ENCODE data around the gene MCAT.
"Not testable (repeated sequence)": the region's sequence is repeated elsewhere in the genome, so short reads cannot be mapped to it uniquely, and the experiment has no call there.

MCAT gene

GRCh38 chr22:43151251-43152002 is 8.2 kb upstream of the MCAT start, which contains the start of gene TSPO:
Gene TSPO, plus strand, starts transcription at chr22:43151559. Its CDS starts 7,680 bp downstream, at chr22:43159239.
- H3K36me3 ChIP-seq (ENCODE audit: control insufficient read depth, insufficient read depth, low read length): no peaks in the 10 kb centered on the region
- peak within 1 kb of the TSS; percentile 71 for H3K4me3 ChIP-seq (replicated peaks; ENCODE audit: low read depth, low read length)
- TF ChIP-seq CTCF (IDR thresholded peaks at IDR 0.05; ENCODE audit: insufficient read depth, low read length, poor library complexity, severe bottlenecking): no peak
- H3K27me3 ChIP-seq (replicated peaks; ENCODE audit: control insufficient read depth, insufficient read depth, low read length): no peaks in the 10 kb centered on the region
- no peak for DNase-seq (ENCODE audit: extremely low read depth, insufficient read length)

GRCh38 chr22:43150731-43151206 is 7.6 kb upstream of the MCAT start:
- no peak for TF ChIP-seq CTCF (IDR thresholded peaks at IDR 0.05; ENCODE audit: insufficient read depth, low read length, poor library complexity, severe bottlenecking)
- Histone ChIP-seq H3K27me3 (replicated peaks; ENCODE audit: control insufficient read depth, insufficient read depth, low read length) (no peaks in the 10 kb centered on the region), H3K36me3 (ENCODE audit: control insufficient read depth, insufficient read depth, low read length) (no peaks in the 10 kb centered on the region), H3K4me3 (replicated peaks; ENCODE audit: low read depth, low read length) (peak overlapping the region; percentile 71)
- DNase-seq (ENCODE audit: extremely low read depth, insufficient read length): no peak

- no peak for TF ChIP-seq CTCF (IDR thresholded peaks at IDR 0.05; ENCODE audit: insufficient read depth, low read length, poor library complexity, severe bottlenecking)
- H3K27me3 ChIP-seq (replicated peaks; ENCODE audit: control insufficient read depth, insufficient read depth, low read length): no peaks in the 10 kb centered on the region
- no peaks in the 10 kb centered on the region for H3K36me3 ChIP-seq (ENCODE audit: control insufficient read depth, insufficient read depth, low read length)
- H3K4me3 ChIP-seq (replicated peaks; ENCODE audit: low read depth, low read length): no peak overlapping the region
- no peak for DNase-seq (ENCODE audit: extremely low read depth, insufficient read length)
Measured at GRCh38 chr22:43148581-43148980, 5.4 kb upstream of the MCAT start.

GRCh38 chr22:43147821-43148220 is 4.6 kb upstream of the MCAT start:
- TF ChIP-seq CTCF (IDR thresholded peaks at IDR 0.05; ENCODE audit: insufficient read depth, low read length, poor library complexity, severe bottlenecking): no peak
- no peak for DNase-seq (ENCODE audit: extremely low read depth, insufficient read length)
- H3K27me3 ChIP-seq (replicated peaks; ENCODE audit: control insufficient read depth, insufficient read depth, low read length): no peaks in the 10 kb centered on the region
- no peak overlapping the region; the same call in 1 of the 2 replicates for H3K4me3 ChIP-seq (replicated peaks; ENCODE audit: low read depth, low read length)
- H3K36me3 ChIP-seq (ENCODE audit: control insufficient read depth, insufficient read depth, low read length): no peaks in the 10 kb centered on the region

- not testable (repeated sequence) for H3K36me3 ChIP-seq (ENCODE audit: control insufficient read depth, insufficient read depth, low read length); H3K27me3 ChIP-seq (replicated peaks; ENCODE audit: control insufficient read depth, insufficient read depth, low read length); H3K4me3 ChIP-seq (replicated peaks; ENCODE audit: low read depth, low read length); DNase-seq (ENCODE audit: extremely low read depth, insufficient read length)
Measured at GRCh38 chr22:43146332-43146731, 3.1 kb upstream of the MCAT start.

- not testable (repeated sequence) for H3K36me3 ChIP-seq (ENCODE audit: control insufficient read depth, insufficient read depth, low read length); H3K4me3 ChIP-seq (replicated peaks; ENCODE audit: low read depth, low read length); H3K27me3 ChIP-seq (replicated peaks; ENCODE audit: control insufficient read depth, insufficient read depth, low read length); DNase-seq (ENCODE audit: extremely low read depth, insufficient read length)
Measured at GRCh38 chr22:43145371-43145770, 2.2 kb upstream of the MCAT start.

Measured in GM06990 (cell line).